ENCODE results near the gene MST1R. TPM values are rescaled to one million over a fixed set of nuclear protein-coding genes. Genes with fewer than 3 reads are reported as not detected.

The MST1R gene
- total RNA-seq, 1 donor from 2014 or later = 6.3 TPM

- DNase-seq = peak; percentile 79
Measured at GRCh38 chr3:49839193-49839809, 64.4 kb downstream of the MST1R start.

Small RNA genes within 50 kb of the gene (small RNA-seq; reads per million reads assigned to genes)
- gene RN7SL217P (ENCODE audit: low replicate concordance) = not detected

Other genes with a start within 250 kb of the MST1R start
- 41.8 TPM for gene APEH, start 229.5 kb downstream of the MST1R start, total RNA-seq
- 8.6 TPM for gene MST1, start 214.4 kb downstream of the MST1R start, total RNA-seq
- 18.6 TPM for gene RNF123, start 214.3 kb downstream of the MST1R start, total RNA-seq
- gene AMIGO3, start 184.2 kb downstream of the MST1R start, total RNA-seq = 0.10 TPM
- 9.5 TPM for gene GMPPB, start 179.9 kb downstream of the MST1R start, total RNA-seq
- 27.5 TPM for gene IP6K1, start 117.3 kb downstream of the MST1R start, total RNA-seq
- not detected for gene CDHR4, start 104.0 kb downstream of the MST1R start, total RNA-seq
- 6.6 TPM for gene INKA1, start 100.6 kb downstream of the MST1R start, total RNA-seq
- 16.3 TPM for gene UBA7, start 89.9 kb downstream of the MST1R start, total RNA-seq
- 2.8 TPM for gene TRAIP, start 47.3 kb downstream of the MST1R start, total RNA-seq
- 0.89 TPM for gene CAMKV, start 34.0 kb downstream of the MST1R start, total RNA-seq
- gene MON1A, start 25.9 kb upstream of the MST1R start, total RNA-seq = 3.1 TPM
- gene RBM6, start 36.3 kb upstream of the MST1R start, total RNA-seq = 110 TPM
- 247 TPM for gene RBM5, start 185.0 kb upstream of the MST1R start, total RNA-seq

Data from skin of body (tissue), 3 donors.